H54 (cell line): ENCODE measurements around the gene SNX33.
"Not testable (repeated sequence)": the region's sequence is repeated elsewhere in the genome, so short reads cannot be mapped to it uniquely, and the experiment has no call there.

Experiments used
- DNase-seq: peaks from one replicate; pipeline ENCODE4 v3.0.0; 2011; ENCODE audit warnings: low spot score, mixed read lengths; ENCODE audit not compliant: insufficient read length
- FAIRE-seq: peaks from 3 replicates; lab custom pipeline; 2011; peaks lifted over from hg19 to GRCh38; lab: Jason Lieb, UNC
- POLR2A ChIP-seq: IDR thresholded peaks from 2 replicates; pipeline ENCODE4 v1.6.1; 2011; ENCODE audit warnings: low read depth, mild to moderate bottlenecking, low read length

SNX33 gene

GRCh38 chr15:75676688-75677464, 29.2 kb downstream of the SNX33 start:
- no peak for TF ChIP-seq POLR2A
- DNase-seq (no peak), FAIRE-seq (no peak)

- DNase-seq: no peak
- no peak for TF ChIP-seq POLR2A
- no peak for FAIRE-seq
Observed at GRCh38 chr15:75677465-75678323, 30.0 kb downstream of the SNX33 start.

GRCh38 chr15:75678324-75678690, 30.6 kb downstream of the SNX33 start:
- FAIRE-seq, DNase-seq: not testable (repeated sequence)

GRCh38 chr15:75680007-75680789, 32.5 kb downstream of the SNX33 start:
- no peak for DNase-seq
- no peak for FAIRE-seq
- no peak for TF ChIP-seq POLR2A

- no peak for FAIRE-seq
- TF ChIP-seq POLR2A: no peak
- no peak for DNase-seq
Observed at GRCh38 chr15:75682181-75683135, 34.7 kb downstream of the SNX33 start.

- not testable (repeated sequence) for DNase-seq, FAIRE-seq
Observed at GRCh38 chr15:75683646-75684312, 36.1 kb downstream of the SNX33 start.

- no peak for TF ChIP-seq POLR2A
- DNase-seq (no peak), FAIRE-seq (no peak)
Observed at GRCh38 chr15:75684648-75685047, 36.9 kb downstream of the SNX33 start.

- no peak for TF ChIP-seq POLR2A
- DNase-seq (no peak), FAIRE-seq (no peak)
Observed at GRCh38 chr15:75685195-75685594, 37.5 kb downstream of the SNX33 start.

GRCh38 chr15:75686212-75686642, 38.5 kb downstream of the SNX33 start:
- not testable (repeated sequence) for DNase-seq

GRCh38 chr15:75687486-75688277, 40.0 kb downstream of the SNX33 start:
- TF ChIP-seq POLR2A: no peak
- DNase-seq (no peak), FAIRE-seq (no peak)

More at GRCh38 chr15:75686212-75686642, 38.5 kb downstream of the SNX33 start:
- FAIRE-seq: not testable (repeated sequence)

GRCh38 chr15:75688278-75688557, 40.5 kb downstream of the SNX33 start:
- no peak for TF ChIP-seq POLR2A
- no peak for FAIRE-seq

GRCh38 chr15:75688831-75689230, 41.1 kb downstream of the SNX33 start:
- FAIRE-seq (no peak), DNase-seq (no peak)
- TF ChIP-seq POLR2A: no peak

More at GRCh38 chr15:75688278-75688557, 40.5 kb downstream of the SNX33 start:
- no peak for DNase-seq

GRCh38 chr15:75689429-75689828, 41.7 kb downstream of the SNX33 start:
- not testable (repeated sequence) for FAIRE-seq

GRCh38 chr15:75692311-75692710, 44.6 kb downstream of the SNX33 start:
- DNase-seq: not testable (repeated sequence)

More at GRCh38 chr15:75689429-75689828, 41.7 kb downstream of the SNX33 start:
- not testable (repeated sequence) for DNase-seq

GRCh38 chr15:75693028-75693427, 45.3 kb downstream of the SNX33 start:
- not testable (repeated sequence) for DNase-seq, FAIRE-seq

More at GRCh38 chr15:75692311-75692710, 44.6 kb downstream of the SNX33 start:
- FAIRE-seq: not testable (repeated sequence)
